Upper lobe of left lung (tissue), 6 donors: ENCODE data around the gene NAV2. TPM values are rescaled to one million over a fixed set of nuclear protein-coding genes. Genes with fewer than 3 reads are reported as not detected.

Source experiments
- ATAC-seq, 2 donors: fragments of 200-7000 bp; cut with Tn5 transposase; one replicate each; pipeline ENCODE4 v1.9.1; 2022; ENCODE audit warnings: mild to moderate bottlenecking in 2 of 2, moderate library complexity in 2 of 2; ENCODE audit not compliant: low FRiP score in 2 of 2
- DNase-seq, 2 donors: peaks; one replicate each; pipeline ENCODE4 v3.0.0-alpha.2; 2019 to 2020
- H3K27ac ChIP-seq, 4 donors: fragments of 200-600 bp; sonication (generic); one replicate each; pipeline ENCODE4 v1.5.1; 2016 to 2019
- H3K27me3 ChIP-seq, 4 donors: fragments of 200-600 bp; sonication (generic); one replicate each; pipeline ENCODE4 v1.5.1; 2017 to 2019
- H3K36me3 ChIP-seq, 4 donors: fragments of 200-600 bp; sonication (generic); one replicate each; pipeline ENCODE4 v1.5.1; 2016 to 2019
- H3K4me1 ChIP-seq, 4 donors: fragments of 200-600 bp; sonication (generic); one replicate each; pipeline ENCODE4 v1.5.1; 2018 to 2019
- H3K4me3 ChIP-seq, 4 donors: fragments of 200-600 bp; sonication (generic); one replicate each; pipeline ENCODE4 v1.5.1; 2017 to 2019; ENCODE audit warnings: mild to moderate bottlenecking in 2 of 4, moderate library complexity in 1 of 4
- H3K9me3 ChIP-seq, 4 donors: fragments of 200-600 bp; sonication (generic); one replicate each; pipeline ENCODE4 v1.5.1; 2018 to 2019
- EP300 ChIP-seq, 4 donors: sonication (generic); formaldehyde crosslinking; IDR thresholded peaks; one replicate each; pipeline ENCODE4 v1.5.1; 2017; ENCODE audit warnings: antibody characterized with exemption in 4 of 4, control low read depth in 2 of 4
- POLR2A ChIP-seq, 4 donors: fragments of 450-650 bp; IDR thresholded peaks; one replicate each; pipeline ENCODE4 v1.5.1; 2016 to 2017; ENCODE audit warnings: antibody characterized with exemption in 4 of 4, mild to moderate bottlenecking in 2 of 4
- POLR2AphosphoS5 ChIP-seq, 2 donors: sonication (generic); formaldehyde crosslinking; IDR thresholded peaks; one replicate each; pipeline ENCODE4 v1.5.1; 2017; ENCODE audit warnings: antibody characterized with exemption in 2 of 2
- WGBS, 2 donors: methylation state at CpG; one replicate each; pipeline ENCODE4 v1.1.5; 2017 to 2018; 5-methylcytosine and 5-hydroxymethylcytosine counted together
- total RNA-seq, 6 donors: library from RNA; depleted of rRNA in 4 of 6; stranded (reverse); fragments of >200 nt in 4 of 6; gene quantifications; one replicate each; pipeline versions ENCODE4 v1.1.0 to v1.2.1, GENCODE V29; 2016 to 2021
- TF ChIP-seq, protein P1 (sequence below), 6 experiments: fragments of 450-650 bp in 4 of 6; fragments of 200-600 bp in 2 of 6; sonication (generic) in 2 of 6; IDR thresholded peaks; one replicate each; pipeline ENCODE4 v1.5.1; 2016 to 2019; ENCODE audit warnings: antibody characterized with exemption in 6 of 6
- donor health status: DM: no; HTN: no; CAD: no; lungs with moderate emphysema.
- donor health status: DM: no; HTN: yes; CAD: no; lungs with severe emphysema.

Gene NAV2
- total RNA-seq, 6 donors from 2014 or later = 40.5 to 61.4 (median 52.3) TPM

DNA sequence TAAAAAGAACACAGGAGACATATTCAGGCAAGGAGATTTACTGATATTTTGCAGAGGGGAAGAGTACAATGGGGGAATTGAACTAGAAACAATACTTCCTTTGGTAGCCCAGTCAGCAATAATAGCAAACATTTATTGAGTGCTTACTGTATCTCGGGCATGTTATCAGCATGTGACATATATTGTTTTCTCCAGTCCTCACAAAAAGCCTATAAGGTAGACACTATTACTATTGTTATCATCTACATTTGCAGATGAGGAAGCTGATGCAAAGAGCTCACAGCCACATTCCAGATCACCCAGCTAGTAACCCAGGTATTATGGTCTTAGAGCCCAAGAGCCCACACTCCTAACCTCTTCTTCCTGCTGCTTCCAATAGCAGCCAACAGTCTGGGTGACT, 27.9 kb downstream of the NAV2 start:
- WGBS, 2 donors = 71 to 79% methylated on average over 1 of the region's 1 CpG
- H3K36me3 ChIP-seq = no peaks in the 10 kb centered on the region
- DNase-seq (no peak), ATAC-seq (no peak)
- TF ChIP-seq POLR2AphosphoS5 (IDR thresholded peaks at IDR 0.05) = no peak
- TF ChIP-seq, protein P1, sequence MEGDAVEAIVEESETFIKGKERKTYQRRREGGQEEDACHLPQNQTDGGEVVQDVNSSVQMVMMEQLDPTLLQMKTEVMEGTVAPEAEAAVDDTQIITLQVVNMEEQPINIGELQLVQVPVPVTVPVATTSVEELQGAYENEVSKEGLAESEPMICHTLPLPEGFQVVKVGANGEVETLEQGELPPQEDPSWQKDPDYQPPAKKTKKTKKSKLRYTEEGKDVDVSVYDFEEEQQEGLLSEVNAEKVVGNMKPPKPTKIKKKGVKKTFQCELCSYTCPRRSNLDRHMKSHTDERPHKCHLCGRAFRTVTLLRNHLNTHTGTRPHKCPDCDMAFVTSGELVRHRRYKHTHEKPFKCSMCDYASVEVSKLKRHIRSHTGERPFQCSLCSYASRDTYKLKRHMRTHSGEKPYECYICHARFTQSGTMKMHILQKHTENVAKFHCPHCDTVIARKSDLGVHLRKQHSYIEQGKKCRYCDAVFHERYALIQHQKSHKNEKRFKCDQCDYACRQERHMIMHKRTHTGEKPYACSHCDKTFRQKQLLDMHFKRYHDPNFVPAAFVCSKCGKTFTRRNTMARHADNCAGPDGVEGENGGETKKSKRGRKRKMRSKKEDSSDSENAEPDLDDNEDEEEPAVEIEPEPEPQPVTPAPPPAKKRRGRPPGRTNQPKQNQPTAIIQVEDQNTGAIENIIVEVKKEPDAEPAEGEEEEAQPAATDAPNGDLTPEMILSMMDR (IDR thresholded peaks at IDR 0.05) = no peak
- TF ChIP-seq POLR2A (IDR thresholded peaks at IDR 0.05) = no peak
- no peak for TF ChIP-seq EP300 (IDR thresholded peaks at IDR 0.05)
- H3K27ac ChIP-seq = no peak overlapping the region
- H3K4me1 ChIP-seq = peaks cover 3 to 9% (median 7%) of the 10 kb centered on the region in 4 donors
- no peak overlapping the region for H3K4me3 ChIP-seq
- H3K9me3 ChIP-seq = no peaks in the 10 kb centered on the region
- H3K27me3 ChIP-seq = no peaks in the 10 kb centered on the region

DNA sequence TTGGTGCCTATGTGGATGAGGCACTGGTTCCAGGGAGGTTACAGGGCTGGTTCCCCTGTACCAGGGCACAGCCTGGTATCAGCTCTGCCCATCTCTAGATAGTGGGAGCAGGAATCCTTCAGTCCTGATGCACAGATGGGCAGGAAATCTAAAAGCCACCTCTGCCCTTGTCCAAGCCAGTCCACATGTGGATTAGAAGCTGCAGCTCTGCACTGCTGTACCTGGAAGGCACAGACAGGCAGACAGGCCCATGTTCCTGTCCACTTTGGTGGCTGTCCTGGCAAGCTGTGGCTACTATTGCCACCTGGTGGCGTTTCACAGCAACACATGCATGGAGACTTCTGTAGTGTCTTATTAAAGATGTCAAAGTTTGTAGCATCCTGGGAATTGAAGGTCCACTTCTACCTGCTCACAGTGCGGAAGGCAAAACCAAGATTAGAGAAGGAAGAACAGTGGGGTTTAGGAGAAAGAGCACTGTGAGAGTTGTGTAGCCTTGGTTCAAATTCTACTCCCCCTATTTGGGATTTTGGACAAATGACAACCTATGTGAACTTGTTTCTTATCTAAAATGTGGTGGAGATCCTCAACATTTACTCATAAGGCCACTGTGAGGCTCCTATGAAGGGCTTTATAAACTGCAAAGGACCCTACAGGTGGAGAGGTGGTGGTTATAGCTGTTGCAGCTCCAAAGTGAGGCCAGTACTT, 30.1 kb downstream of the NAV2 start:
- no peak overlapping the region for H3K27ac ChIP-seq
- TF ChIP-seq EP300 (IDR thresholded peaks at IDR 0.05) (no peak), POLR2AphosphoS5 (IDR thresholded peaks at IDR 0.05) (no peak)
- TF ChIP-seq, protein P1 (IDR thresholded peaks at IDR 0.05) = peak; percentile 75 to 96 (median 90)
- WGBS, 2 donors = 40 to 41% methylated on average over 2 of the region's 2 CpGs

DNA sequence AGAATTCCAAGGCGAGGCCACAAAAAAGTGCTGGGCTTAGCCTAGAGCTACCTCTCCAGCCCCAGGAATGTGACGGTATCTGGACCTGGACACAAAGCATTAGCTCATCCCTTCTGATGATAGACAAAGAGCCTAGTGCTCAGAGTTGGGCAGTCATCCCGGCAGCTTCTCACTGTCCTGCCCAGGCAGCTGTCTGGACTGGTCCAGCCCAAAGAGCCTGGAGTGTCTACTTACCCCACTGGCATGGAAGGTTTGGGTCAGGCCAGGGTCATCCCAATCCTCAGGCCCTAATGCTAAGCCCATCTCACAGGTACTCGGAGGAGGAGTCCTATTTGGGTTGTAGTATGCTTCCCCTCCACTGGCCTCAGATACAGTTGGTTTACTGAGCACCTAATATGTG, 31.0 kb downstream of the NAV2 start:
- H3K9me3 ChIP-seq = no peaks in the 10 kb centered on the region
- no peaks in the 10 kb centered on the region for H3K27me3 ChIP-seq
- H3K36me3 ChIP-seq = no peaks in the 10 kb centered on the region
- DNase-seq (no peak), ATAC-seq (peak in 1 of 2 donors; percentile 27)
- H3K4me1 ChIP-seq = peaks cover 3 to 9% (median 7%) of the 10 kb centered on the region in 4 donors
- H3K4me3 ChIP-seq = no peak overlapping the region
- TF ChIP-seq POLR2A (IDR thresholded peaks at IDR 0.05) (no peak), EP300 (IDR thresholded peaks at IDR 0.05) (no peak), POLR2AphosphoS5 (IDR thresholded peaks at IDR 0.05) (no peak)
- 87% methylated on average over 4 of the region's 4 CpGs; no CpG with 5 or more reads in 1 of the 2 donors for WGBS, 2 donors
- H3K27ac ChIP-seq = no peak overlapping the region

More for the DNA sequence above, 30.1 kb downstream of the NAV2 start:
- Histone ChIP-seq H3K27me3 (no peaks in the 10 kb centered on the region), H3K4me1 (peaks cover 3 to 9% (median 7%) of the 10 kb centered on the region in 4 donors), H3K4me3 (no peak overlapping the region), H3K36me3 (no peaks in the 10 kb centered on the region), H3K9me3 (no peaks in the 10 kb centered on the region)
- ATAC-seq (peak; percentile 82 to 89), DNase-seq (peak in 1 of 2 donors; percentile 85)

DNA sequence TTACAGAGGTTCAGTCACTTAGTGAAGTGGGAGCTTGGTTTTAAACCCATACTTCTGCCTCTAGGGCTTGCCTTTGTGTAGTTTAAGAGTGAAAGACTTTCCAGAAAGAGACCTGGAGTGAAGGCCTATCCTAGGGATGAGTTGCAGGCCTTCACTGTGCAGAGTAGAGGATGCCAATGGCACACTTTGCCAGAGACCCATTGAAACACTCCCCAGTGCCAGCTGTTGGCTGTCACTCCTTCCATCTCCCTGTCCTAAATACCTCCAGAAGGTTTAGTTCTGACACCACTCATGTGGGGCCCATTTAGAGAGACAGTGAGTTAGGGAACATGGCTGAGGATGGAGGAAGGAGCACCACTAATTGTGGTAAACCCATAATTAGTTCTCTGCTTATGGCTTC, 31.5 kb downstream of the NAV2 start:
- H3K9me3 ChIP-seq = no peaks in the 10 kb centered on the region
- no peaks in the 10 kb centered on the region for H3K27me3 ChIP-seq
- ATAC-seq (no peak), DNase-seq (no peak)
- no peaks in the 10 kb centered on the region for H3K36me3 ChIP-seq
- peaks cover 3 to 9% (median 7%) of the 10 kb centered on the region in 4 donors for H3K4me1 ChIP-seq
- TF ChIP-seq EP300 (IDR thresholded peaks at IDR 0.05) (no peak), POLR2A (IDR thresholded peaks at IDR 0.05) (no peak), POLR2AphosphoS5 (IDR thresholded peaks at IDR 0.05) (no peak)
- TF ChIP-seq, protein P1 (IDR thresholded peaks at IDR 0.05) = no peak
- no peak overlapping the region for H3K4me3 ChIP-seq
- H3K27ac ChIP-seq = no peak overlapping the region

DNA sequence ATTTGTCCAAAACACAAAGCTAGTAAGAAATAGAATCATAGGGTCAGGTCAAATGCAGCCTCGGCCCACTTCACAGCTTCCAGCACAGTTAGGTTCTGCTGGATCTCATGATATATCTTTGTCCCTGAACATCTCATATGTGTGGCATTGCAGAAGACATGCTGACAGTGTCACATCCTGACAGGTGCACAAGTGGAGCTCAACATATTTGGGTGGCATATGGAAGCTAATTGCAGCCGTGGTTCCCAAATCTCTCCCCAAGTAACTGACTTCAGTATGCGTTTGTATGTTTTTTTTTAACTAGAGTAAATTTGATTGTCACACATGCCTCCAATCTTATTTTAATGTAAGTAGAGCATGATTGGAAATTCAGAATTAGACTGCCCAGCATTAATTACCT, 33.4 kb downstream of the NAV2 start:
- WGBS, 2 donors = 96 to 97% methylated on average over 3 of the region's 3 CpGs
- no peak overlapping the region for H3K27ac ChIP-seq
- DNase-seq = no peak

More for the DNA sequence above, 33.4 kb downstream of the NAV2 start:
- Histone ChIP-seq H3K27me3 (no peaks in the 10 kb centered on the region), H3K4me3 (no peak overlapping the region), H3K36me3 (no peaks in the 10 kb centered on the region), H3K4me1 (peaks cover 0 to 3% (median 1%) of the 10 kb centered on the region in 4 donors), H3K9me3 (no peaks in the 10 kb centered on the region)
- TF ChIP-seq POLR2AphosphoS5 (IDR thresholded peaks at IDR 0.05) (no peak), EP300 (IDR thresholded peaks at IDR 0.05) (no peak), POLR2A (IDR thresholded peaks at IDR 0.05) (no peak)
- TF ChIP-seq, protein P1 (IDR thresholded peaks at IDR 0.05) = no peak
- ATAC-seq = no peak
